GF-D8 (cell line): ENCODE data around the gene MGAT4C.
"Not testable (repeated sequence)": the region's sequence is repeated elsewhere in the genome, so short reads cannot be mapped to it uniquely, and the experiment has no call there.

Experiments used
- DNase-seq: peaks from one replicate; lab custom pipeline; 2025; lab: John Stamatoyannopoulos, UW

MGAT4C gene

GRCh38 chr12:86134561-86134960 lies 121.6 kb downstream of the MGAT4C start:
- DNase-seq = no peak

DNA sequence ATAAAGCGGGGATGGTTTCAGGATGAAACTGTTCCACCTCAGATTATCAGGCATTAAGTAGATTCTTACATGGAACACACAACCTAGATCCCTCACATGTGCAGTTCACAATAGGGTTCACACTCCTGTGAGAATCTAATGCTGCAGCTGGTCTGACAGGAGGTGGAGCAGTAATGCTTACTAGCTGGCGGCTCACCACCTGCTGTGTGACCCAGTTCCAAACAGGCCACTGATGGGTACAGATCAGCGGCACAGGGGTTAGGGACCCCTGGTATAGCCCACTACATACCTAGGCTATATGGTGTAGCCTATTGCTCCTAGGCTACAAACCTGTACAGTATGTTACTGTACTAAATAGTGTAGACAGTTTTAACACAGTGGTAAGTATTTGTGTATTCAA lies 129.3 kb downstream of the MGAT4C start:
- not testable (repeated sequence) for DNase-seq

DNA sequence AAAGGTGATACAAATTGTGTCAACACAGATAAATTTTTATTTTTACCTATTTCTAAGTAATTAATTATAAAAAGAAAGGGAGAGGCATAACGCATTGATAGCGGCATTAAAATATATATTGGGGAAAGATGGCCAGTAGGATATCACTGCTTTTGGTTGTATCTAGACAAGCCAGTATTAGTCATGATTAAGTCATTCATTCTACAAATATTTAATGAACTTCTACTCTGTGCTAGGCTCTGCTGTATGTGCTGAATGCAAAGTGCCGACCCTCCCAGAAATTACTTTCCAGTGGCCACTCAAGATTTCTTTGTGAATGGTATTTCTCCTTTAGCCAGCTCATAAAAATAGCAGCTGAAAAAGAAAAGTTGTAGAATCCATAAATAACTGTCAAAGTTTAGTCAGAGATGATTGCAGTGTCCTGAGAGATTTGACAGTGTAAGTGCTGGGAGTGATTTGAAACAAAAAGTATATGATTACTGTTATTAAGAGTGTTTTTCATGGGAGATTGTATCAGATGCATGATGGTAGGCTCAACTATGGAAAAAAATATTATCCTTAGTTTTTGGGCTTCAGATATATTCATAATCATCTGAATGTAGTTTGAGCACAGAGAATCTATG lies 133.2 kb downstream of the MGAT4C start:
- no peak for DNase-seq

- no peak for DNase-seq
Observed at GRCh38 chr12:86118161-86118560, 138.0 kb downstream of the MGAT4C start.

DNA sequence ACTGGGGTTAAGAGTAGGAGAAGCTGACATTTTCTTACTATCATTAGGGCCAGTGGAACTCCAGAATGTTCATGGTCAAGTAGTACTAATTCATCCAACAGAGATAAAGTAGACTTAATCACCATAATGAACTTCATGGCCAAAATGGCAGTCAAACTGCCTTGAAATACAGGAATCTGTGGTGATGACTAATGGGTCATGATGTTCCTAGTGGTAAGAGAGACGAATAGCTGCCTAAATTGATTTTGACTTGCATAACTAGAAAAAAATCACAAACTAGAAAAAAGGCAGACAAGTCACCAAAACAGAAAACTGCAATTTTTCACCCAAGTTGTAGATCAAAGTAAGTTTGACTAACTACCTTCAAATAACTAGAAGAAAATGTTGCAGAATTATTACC lies 138.5 kb downstream of the MGAT4C start:
- DNase-seq = no peak

GRCh38 chr12:86104087-86104486 lies 152.1 kb downstream of the MGAT4C start:
- no peak for DNase-seq

- no peak for DNase-seq
Observed at GRCh38 chr12:86097161-86097560, 159.0 kb downstream of the MGAT4C start.

DNA sequence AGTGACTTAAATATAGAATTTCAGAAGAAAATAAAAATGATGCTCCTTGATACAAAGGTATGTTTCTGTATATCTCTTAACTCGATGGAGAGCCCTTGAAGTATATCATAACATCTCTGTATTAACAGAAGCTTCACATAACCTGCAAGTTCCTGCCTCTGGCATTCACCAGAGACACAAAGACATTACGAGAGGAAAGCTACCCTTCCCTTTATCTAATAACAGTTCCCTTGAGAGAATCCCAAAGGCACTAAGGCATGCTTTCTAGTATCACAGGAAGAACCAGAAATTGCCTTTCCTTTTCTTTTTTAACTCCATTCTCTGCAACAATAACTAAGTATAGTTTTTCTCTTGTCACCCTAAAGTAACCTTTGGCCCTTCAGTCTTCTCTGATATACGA lies 164.5 kb downstream of the MGAT4C start:
- no peak for DNase-seq

- no peak for DNase-seq
Observed at GRCh38 chr12:86081843-86082242, 174.3 kb downstream of the MGAT4C start.

DNA sequence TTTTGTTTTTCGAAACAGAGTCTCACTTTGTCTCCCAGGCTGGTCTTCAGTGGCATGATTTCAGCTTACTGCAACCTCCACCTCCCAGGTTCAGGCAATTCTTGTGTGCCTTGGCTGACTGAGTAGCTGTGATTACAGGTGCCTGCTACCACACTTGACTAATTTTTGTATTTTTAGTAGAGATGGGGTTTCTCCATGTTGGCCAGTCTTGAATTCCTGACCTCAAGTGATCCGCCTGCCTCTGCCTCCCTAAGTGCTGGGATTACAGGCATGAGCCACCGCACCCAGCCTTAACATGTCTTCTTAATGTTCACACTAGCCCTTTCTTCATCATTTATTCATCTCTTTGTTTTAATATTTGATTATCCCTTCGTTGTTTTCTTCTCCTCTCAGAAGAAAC lies 197.1 kb downstream of the MGAT4C start:
- not testable (repeated sequence) for DNase-seq

- DNase-seq = no peak
Observed at GRCh38 chr12:86057092-86057845, 198.9 kb downstream of the MGAT4C start.

GRCh38 chr12:86052921-86053320 lies 203.3 kb downstream of the MGAT4C start:
- no peak for DNase-seq

DNA sequence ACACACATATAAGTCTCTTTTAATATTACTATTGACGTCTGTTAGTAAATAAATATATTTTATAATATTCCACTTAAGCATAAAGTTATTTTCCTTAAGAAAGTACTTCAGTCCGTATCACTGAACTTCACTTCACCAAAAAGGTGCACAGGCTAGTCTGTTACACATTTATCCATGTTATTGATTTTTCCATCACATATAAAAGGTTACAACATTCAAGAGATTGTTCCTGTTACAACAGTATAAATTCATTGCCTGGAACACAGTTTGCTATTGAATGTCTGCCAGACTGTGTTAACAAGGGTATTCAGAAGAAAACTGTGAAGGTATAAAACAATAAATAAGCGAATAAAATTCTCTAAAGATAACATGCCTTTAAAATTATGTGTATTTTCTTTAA lies 206.2 kb downstream of the MGAT4C start:
- DNase-seq = no peak

GRCh38 chr12:86044396-86044795 lies 211.8 kb downstream of the MGAT4C start:
- no peak for DNase-seq

DNA sequence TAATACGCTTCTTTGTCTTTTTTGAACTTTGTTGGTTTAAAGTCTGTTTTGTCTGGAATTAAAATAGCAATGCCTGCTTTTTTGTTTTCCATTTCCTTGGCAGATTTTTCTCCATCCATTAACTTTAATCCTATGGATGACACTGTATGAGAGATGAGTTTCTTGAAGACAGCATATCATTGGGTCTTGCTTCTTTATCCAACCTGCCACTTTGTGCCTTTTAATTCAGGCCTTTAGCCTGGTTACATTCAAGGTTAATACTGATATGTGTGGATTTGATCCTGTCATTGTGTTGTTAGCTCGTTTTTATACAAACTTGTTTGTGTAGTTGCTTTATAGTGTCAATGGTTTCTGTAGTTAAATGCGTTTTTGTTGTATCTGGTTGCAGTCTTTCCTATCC lies 214.1 kb downstream of the MGAT4C start:
- DNase-seq = no peak

GRCh38 chr12:86018361-86018760 lies 237.8 kb downstream of the MGAT4C start:
- DNase-seq = no peak

DNA sequence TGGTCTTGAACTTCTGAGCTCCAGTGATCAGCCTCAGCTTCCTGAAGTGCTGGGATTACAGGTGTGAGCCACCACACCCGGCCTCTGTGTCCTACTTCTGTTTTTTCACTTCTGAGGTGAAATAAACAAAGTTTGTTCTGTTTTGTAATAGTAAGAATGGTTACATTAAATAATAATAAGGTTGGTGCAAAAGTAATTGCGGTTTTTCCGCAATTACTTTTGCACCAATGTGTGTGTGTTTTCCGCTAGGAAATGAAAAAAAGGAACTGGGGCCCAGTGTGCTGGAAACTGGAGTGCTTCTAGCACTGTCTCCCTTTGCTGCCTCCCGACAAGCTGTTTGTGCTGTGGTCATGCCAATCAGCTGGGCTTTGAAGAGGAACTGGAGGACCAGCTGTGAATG lies 241.2 kb downstream of the MGAT4C start:
- DNase-seq = no peak

GRCh38 chr12:86006727-86007126 lies 249.5 kb downstream of the MGAT4C start:
- DNase-seq = no peak

GRCh38 chr12:85998074-85998473 lies 258.1 kb downstream of the MGAT4C start:
- DNase-seq = no peak

DNA sequence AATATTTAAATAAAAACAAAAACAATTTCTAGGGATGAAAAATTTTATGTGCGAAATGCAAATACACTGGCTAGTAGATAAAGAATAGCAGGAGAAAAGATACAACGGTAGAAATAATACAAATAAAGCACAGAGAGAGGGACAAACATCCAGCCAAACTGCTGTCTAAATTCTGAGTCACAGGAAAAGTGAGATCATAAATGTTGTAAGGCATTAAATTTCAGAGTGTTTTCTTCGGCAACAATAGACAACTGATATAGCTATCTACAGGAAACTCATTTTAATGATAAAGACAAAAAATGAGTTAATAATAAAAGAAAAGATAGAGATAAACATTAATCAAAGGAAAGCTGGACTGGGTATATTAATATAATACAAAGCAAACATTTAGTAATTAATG lies 259.9 kb downstream of the MGAT4C start:
- no peak for DNase-seq

- no peak for DNase-seq
Observed at GRCh38 chr12:85993746-85994145, 262.4 kb downstream of the MGAT4C start.

DNA sequence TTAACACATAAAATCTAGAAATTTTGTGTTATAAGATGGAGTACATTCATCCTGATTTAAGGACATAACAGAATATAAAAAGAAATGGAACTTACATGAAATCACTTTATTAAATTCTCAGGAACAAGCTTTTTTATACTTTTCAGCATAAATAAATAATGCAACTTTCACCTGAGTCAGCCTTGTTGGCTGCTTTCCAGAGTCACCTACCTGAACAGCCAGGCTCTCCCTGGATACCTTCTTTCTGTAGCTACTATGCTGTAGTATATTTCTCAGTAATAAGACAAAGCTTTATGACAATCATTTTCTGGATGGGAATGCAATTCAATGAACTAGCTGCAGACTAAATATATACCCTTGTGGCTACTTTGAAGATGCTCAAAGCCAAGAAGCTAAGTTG lies 270.2 kb downstream of the MGAT4C start:
- DNase-seq = no peak

DNA sequence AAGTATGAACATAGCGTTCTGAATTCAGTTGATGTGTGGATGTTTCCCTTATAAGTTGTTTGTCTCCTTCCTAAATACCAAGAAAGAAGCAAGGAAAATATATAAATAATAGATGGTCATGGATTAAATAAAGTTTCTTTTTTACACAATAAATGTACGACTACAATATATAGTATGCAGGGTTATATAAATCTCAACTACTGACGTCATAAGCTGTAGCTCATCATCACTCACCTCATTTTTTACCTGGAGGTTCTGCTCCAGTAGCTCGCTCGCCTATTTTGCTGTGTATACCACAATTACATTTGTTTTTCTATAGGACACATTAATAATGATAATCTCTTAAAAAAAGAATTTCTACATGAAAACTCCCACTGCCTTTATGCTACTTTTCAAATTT lies 272.6 kb downstream of the MGAT4C start:
- DNase-seq = no peak

DNA sequence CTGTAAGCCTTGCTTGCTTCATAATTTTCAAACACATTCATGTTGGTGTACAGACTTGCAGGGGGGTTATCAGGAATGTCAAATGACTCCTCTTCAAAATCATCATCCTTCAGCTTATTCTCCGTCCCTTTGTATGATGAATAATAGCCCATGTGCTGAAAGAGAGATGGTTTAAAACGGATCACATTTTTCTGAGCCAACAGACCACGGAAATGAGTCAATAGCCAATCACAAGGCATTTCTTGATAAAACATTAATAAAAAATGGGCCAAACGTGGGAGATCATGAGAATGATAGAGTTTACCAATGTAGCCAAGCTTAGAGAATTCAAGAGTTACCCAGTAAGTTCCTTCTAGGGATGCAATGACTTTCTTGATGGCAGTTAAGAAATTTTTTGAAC lies 276.6 kb downstream of the MGAT4C start:
- no peak for DNase-seq
